ENCODE data around the gene HMX2.

- TF ChIP-seq POLR2A (IDR thresholded peaks at IDR 0.05; ENCODE audit: low read length), result no peak
- TF ChIP-seq GATA1 (IDR thresholded peaks at IDR 0.05; ENCODE audit: low read depth, low read length), result no peak
These were observed 5.2 kb upstream of the HMX2 start for GRCh38 chr10:123142701-123143161.

Measured in erythroblast (primary cell).